Left forelimb (tissue), 1 donor: ENCODE results near the gene NFATC1.
A peak's percentile ranks its signal among the peaks of the same experiment; 100 is the strongest.

Source experiments
- DNase-seq: peaks from one replicate; pipeline ENCODE4 v3.0.0-alpha.2; 2018; ENCODE audit warnings: low spot score

The NFATC1 gene

GRCh38 chr18:79507546-79508480 lies 112.1 kb downstream of the NFATC1 start:
- peak; percentile 91 for DNase-seq

- no peak for DNase-seq
Observed at GRCh38 chr18:79508565-79509535, 113.1 kb downstream of the NFATC1 start.

GRCh38 chr18:79509536-79509930 lies 113.8 kb downstream of the NFATC1 start:
- DNase-seq: no peak

GRCh38 chr18:79510046-79510685 lies 114.4 kb downstream of the NFATC1 start:
- DNase-seq: no peak

- peak; percentile 46 for DNase-seq
Observed at GRCh38 chr18:79510731-79511241, 115.1 kb downstream of the NFATC1 start.

- peak; percentile 37 for DNase-seq
Observed at GRCh38 chr18:79511271-79511670, 115.5 kb downstream of the NFATC1 start.

- peak; percentile 62 for DNase-seq
Observed at GRCh38 chr18:79511671-79512301, 116.1 kb downstream of the NFATC1 start.

- peak; percentile 42 for DNase-seq
Observed at GRCh38 chr18:79512461-79513380, 117.0 kb downstream of the NFATC1 start.

GRCh38 chr18:79513381-79514081 lies 117.8 kb downstream of the NFATC1 start:
- DNase-seq: peak; percentile 57

- peak; percentile 49 for DNase-seq
Observed at GRCh38 chr18:79515331-79515730, 119.6 kb downstream of the NFATC1 start.

GRCh38 chr18:79515944-79516351 lies 120.2 kb downstream of the NFATC1 start:
- DNase-seq: peak; percentile 62

GRCh38 chr18:79516441-79516931 lies 120.8 kb downstream of the NFATC1 start:
- no peak for DNase-seq

GRCh38 chr18:79517341-79517740 lies 121.6 kb downstream of the NFATC1 start:
- peak; percentile 34 for DNase-seq

GRCh38 chr18:79518028-79518682 lies 122.4 kb downstream of the NFATC1 start:
- DNase-seq: peak; percentile 38

- peak; percentile 41 for DNase-seq
Observed at GRCh38 chr18:79518683-79519128, 123.0 kb downstream of the NFATC1 start.

GRCh38 chr18:79519751-79520477 lies 124.2 kb downstream of the NFATC1 start:
- peak; percentile 67 for DNase-seq

- DNase-seq: peak; percentile 50
Observed at GRCh38 chr18:79520478-79521390, 125.0 kb downstream of the NFATC1 start.
